NCI-H2171 treated with DMSO at 0.1 percent for 48 hours (cell line): ENCODE data around the gene ARMCX1.
"Not testable (repeated sequence)": the region's sequence is repeated elsewhere in the genome, so short reads cannot be mapped to it uniquely, and the experiment has no call there.

Experiments used
- DNase-seq: peaks from one replicate; lab custom pipeline; 2025; lab: John Stamatoyannopoulos, UW

The ARMCX1 gene

GRCh38 chrX:101550362-101550750 is at the start of gene ARMCX1:
Gene ARMCX1 (plus strand): TSS chrX:101550547. CDS start chrX:101552931, 2,384 bp downstream.
- no peak for DNase-seq

- not testable (repeated sequence) for DNase-seq
Measured at GRCh38 chrX:101502929-101503328, 47.4 kb upstream of the ARMCX1 start.

- DNase-seq, result no peak
Measured at GRCh38 chrX:101507372-101507771, 43.0 kb upstream of the ARMCX1 start.

GRCh38 chrX:101507986-101508385 is 42.4 kb upstream of the ARMCX1 start:
- no peak for DNase-seq

GRCh38 chrX:101530944-101531343 is 19.4 kb upstream of the ARMCX1 start:
- no peak for DNase-seq

GRCh38 chrX:101539116-101539515 is 11.2 kb upstream of the ARMCX1 start:
- no peak for DNase-seq

GRCh38 chrX:101550751-101551379 is 518 bp downstream of the ARMCX1 start:
- DNase-seq, result no peak

GRCh38 chrX:101551380-101551767 is 1.0 kb downstream of the ARMCX1 start:
- DNase-seq, result no peak

- DNase-seq, result no peak
Measured at GRCh38 chrX:101552714-101553113, 2.4 kb downstream of the ARMCX1 start.

GRCh38 chrX:101564651-101565050 is 14.3 kb downstream of the ARMCX1 start:
- no peak for DNase-seq

GRCh38 chrX:101595739-101596419 is 45.5 kb downstream of the ARMCX1 start:
- DNase-seq, result peak; percentile 16

GRCh38 chrX:101599592-101599991 is 49.2 kb downstream of the ARMCX1 start:
- not testable (repeated sequence) for DNase-seq

GRCh38 chrX:101602077-101602476 is 51.7 kb downstream of the ARMCX1 start:
- no peak for DNase-seq
